ENCODE data around the gene PEG3. TPM values are rescaled to one million over a fixed set of nuclear protein-coding genes. Genes with fewer than 3 reads are reported as not detected.

PEG3 gene
- total and polyA plus RNA-seq, 2 of the 13 experiments (the other 11 are each of a cell fraction or from before 2014, with no cell fraction given) = 217 to 394 TPM

- TF ChIP-seq PATZ1 (CRISPR knock-in tag; IDR thresholded peaks at IDR 0.05) (peak; percentile 38), MED8 (CRISPR knock-in tag; IDR thresholded peaks at IDR 0.05; ENCODE audit: insufficient replicate concordance) (peak; percentile 81), ZNF513 (CRISPR knock-in tag; conservative IDR thresholded peaks at IDR 0.05) (no peak), ZIK1 (CRISPR knock-in tag; IDR thresholded peaks at IDR 0.05; ENCODE audit: borderline replicate concordance, low read depth) (no peak), PRDM15 (CRISPR knock-in tag; IDR thresholded peaks at IDR 0.05) (no peak), ZNF530 (CRISPR knock-in tag; IDR thresholded peaks at IDR 0.05; ENCODE audit: low read depth) (no peak), PHF21A (CRISPR knock-in tag; IDR thresholded peaks at IDR 0.05) (peak; percentile 44; the same call in 1 of the 2 replicates), SNRNP70 (IDR thresholded peaks at IDR 0.05; ENCODE audit: low read depth, low read length) (no peak), ZNF333 (CRISPR knock-in tag; IDR thresholded peaks at IDR 0.05; ENCODE audit: borderline replicate concordance) (no peak), ZBTB2 (CRISPR knock-in tag; IDR thresholded peaks at IDR 0.05; ENCODE audit: low read depth) (no peak), RNF219 (CRISPR knock-in tag; IDR thresholded peaks at IDR 0.05) (no peak), ZNF383 (CRISPR knock-in tag; IDR thresholded peaks at IDR 0.05; ENCODE audit: borderline replicate concordance) (no peak), ZC3H4 (CRISPR knock-in tag; IDR thresholded peaks at IDR 0.05; ENCODE audit: borderline replicate concordance) (no peak), CEBPB (IDR thresholded peaks at IDR 0.05; ENCODE audit: borderline replicate concordance, low read depth, low read length) (no peak), ZNF362 (CRISPR knock-in tag; IDR thresholded peaks at IDR 0.05; ENCODE audit: borderline replicate concordance) (no peak)
Observed at GRCh38 chr19:56840451-56841192, at the start of gene PEG3, which contains the start of gene ZIM2 (continued).

All from HepG2 (cell line).